Measurements from ENCODE around the gene CALML5. TPM values are rescaled to one million over a fixed set of nuclear protein-coding genes. Genes with fewer than 3 reads are reported as not detected.

Gene CALML5
- total and polyA plus RNA-seq, 9 of the 15 experiments (the other 6 are each of a cell fraction or from before 2014, with no cell fraction given) = not detected

GRCh38 chr10:5481121-5481520 is 18.2 kb downstream of the CALML5 start:
- no peak for DNase-seq (ENCODE audit: extremely low read depth in 1 of 4, low spot score in 3 of 4)
- in situ Hi-C loops (cut with MboI) (no loop called here), intact Hi-C loops (cut with micrococcal nuclease) (loop anchor here (5.0 kb wide), 1 partner anchor 66 kb away; no protein-coding TSS in a partner anchor)
- Histone ChIP-seq H3K9me3 (replicated peaks; ENCODE audit: control insufficient read depth, insufficient read depth, low read depth, low read length) (no peaks in the 10 kb centered on the region), H3K27ac (ENCODE audit: extremely low read depth, low read depth, low read length) (peak overlapping the region; percentile 94), H3K9me1 (ENCODE audit: control insufficient read depth, insufficient read depth, low read length) (no peaks in the 10 kb centered on the region), H3K36me3 (ENCODE audit: control insufficient read depth, insufficient read depth, low read length) (peaks cover 30% of the 10 kb centered on the region), H3K27me3 (ENCODE audit: control insufficient read depth in 2 of 2, insufficient read depth in 2 of 2, low read length in 2 of 2) (no peaks in the 10 kb centered on the region), H3K4me2 (ENCODE audit: insufficient read depth, low read length) (peak overlapping the region; percentile 100), H4K20me1 (replicated peaks; ENCODE audit: control insufficient read depth, insufficient read depth, low read length) (no peaks in the 10 kb centered on the region), H3K79me2 (ENCODE audit: control insufficient read depth, insufficient read depth, low read length) (peaks cover 98% of the 10 kb centered on the region), H2AFZ (ENCODE audit: low read depth, low read length) (peak overlapping the region; percentile 52), H3K9ac (ENCODE audit: insufficient read depth in 1 of 2, low read depth in 2 of 2, low read length in 2 of 2) (peak overlapping the region; percentile 85 to 90; a peak in 2 of 4 replicates), H3K4me1 (replicated peaks in 1 of 2; ENCODE audit: control insufficient read depth in 2 of 2, insufficient read depth in 2 of 2, low read length in 2 of 2) (peaks cover 53 to 64% of the 10 kb centered on the region in 2 experiments), H3K4me3 (no peak overlapping the region)
- no peak for TF ChIP-seq ELF2 (CRISPR knock-in tag; IDR thresholded peaks at IDR 0.05)
- TF ChIP-seq C11orf30 (IDR thresholded peaks at IDR 0.05; ENCODE audit: low read depth) = peak; percentile 29; the same call in 1 of the 2 replicates
- TF ChIP-seq RBFOX2 (IDR thresholded peaks at IDR 0.05; ENCODE audit: low read depth, low read length) = peak; percentile 9; the same call in 1 of the 2 replicates
- ChIA-PET POLR2A (interaction anchor here (0.6 to 7.0 kb wide), 3 partner anchors 19 to 682 kb away, joined by 3 to 43 read pairs (median 3); no protein-coding TSS in a partner anchor), CTCF (ENCODE audit: low intra/inter-chr PET ratio) (no interaction called here)
- FAIRE-seq = no peak
- WGBS (ENCODE audit: insufficient coverage, low coverage, missing lambda C conversion rate) = 65% methylated on average over 12 of the region's 12 CpGs
- BruUV-seq (replicated peaks) = no TSS peak
- ATAC-seq = no peak

GRCh38 chr10:5480162-5480941 is 19.0 kb downstream of the CALML5 start:
- peak overlapping the region; percentile 52 for H2AFZ ChIP-seq (ENCODE audit: low read depth, low read length)
- H3K9me3 ChIP-seq (replicated peaks; ENCODE audit: control insufficient read depth, insufficient read depth, low read depth, low read length) = no peaks in the 10 kb centered on the region
- no peaks in the 10 kb centered on the region for H3K9me1 ChIP-seq (ENCODE audit: control insufficient read depth, insufficient read depth, low read length)
- H3K4me1 ChIP-seq (replicated peaks in 1 of 2; ENCODE audit: control insufficient read depth in 2 of 2, insufficient read depth in 2 of 2, low read length in 2 of 2) = peaks cover 49 to 57% of the 10 kb centered on the region in 2 experiments
- peak; percentile 21 for ATAC-seq
- peaks cover 97% of the 10 kb centered on the region for H3K79me2 ChIP-seq (ENCODE audit: control insufficient read depth, insufficient read depth, low read length)
- peak; percentile 58 for FAIRE-seq
- no TSS peak for BruUV-seq (replicated peaks)
- H3K27ac ChIP-seq (ENCODE audit: extremely low read depth, low read depth, low read length) = peak overlapping the region; percentile 94
- peak overlapping the region; percentile 85 to 90 for H3K9ac ChIP-seq (ENCODE audit: insufficient read depth in 1 of 2, low read depth in 2 of 2, low read length in 2 of 2)
- intact Hi-C loops (cut with micrococcal nuclease) (loop anchor here (5.0 kb wide), 1 partner anchor 67 kb away; no protein-coding TSS in a partner anchor), in situ Hi-C loops (cut with MboI) (no loop called here)
- ChIA-PET POLR2A (interaction anchor here (0.6 to 7.0 kb wide), 8 partner anchors 12 to 681 kb away, joined by 3 to 43 read pairs (median 3); no protein-coding TSS in a partner anchor), CTCF (ENCODE audit: low intra/inter-chr PET ratio) (no interaction called here)
- H4K20me1 ChIP-seq (replicated peaks; ENCODE audit: control insufficient read depth, insufficient read depth, low read length) = no peaks in the 10 kb centered on the region
- H3K4me2 ChIP-seq (ENCODE audit: insufficient read depth, low read length) = peak overlapping the region; percentile 100
- peak overlapping the region; percentile 47 for H3K4me3 ChIP-seq
- 9% methylated on average over 21 of the region's 21 CpGs for WGBS (ENCODE audit: insufficient coverage, low coverage, missing lambda C conversion rate)
- DNase-seq (ENCODE audit: extremely low read depth in 1 of 4, low spot score in 3 of 4) = peak; percentile 68 to 83 (median 83)
- H3K36me3 ChIP-seq (ENCODE audit: control insufficient read depth, insufficient read depth, low read length) = peaks cover 26% of the 10 kb centered on the region
- no peaks in the 10 kb centered on the region for H3K27me3 ChIP-seq (ENCODE audit: control insufficient read depth in 2 of 2, insufficient read depth in 2 of 2, low read length in 2 of 2)
- TF ChIP-seq DNMT1 (IDR thresholded peaks at IDR 0.05) (no peak), BRD4 (IDR thresholded peaks at IDR 0.05) (no peak), L3MBTL2 (IDR thresholded peaks at IDR 0.05) (no peak), MBD1 (CRISPR knock-in tag; IDR thresholded peaks at IDR 0.05) (no peak), MLLT1 (IDR thresholded peaks at IDR 0.05) (no peak), SFPQ (IDR thresholded peaks at IDR 0.05; ENCODE audit: low read depth, low read length) (no peak)
